ENCODE measurements around the gene SUGP2. TPM values are rescaled to one million over a fixed set of nuclear protein-coding genes. Genes with fewer than 3 reads are reported as not detected.

Gene SUGP2
- total RNA-seq, 2 donors from 2014 or later = 120 to 128 TPM

- ATAC-seq (replicated peaks) = peak; percentile 62
- Mint-ChIP-seq H3K27me3 (no peaks in the 10 kb centered on the region), H3K27ac (no peak overlapping the region), H3K4me3 (no peak overlapping the region), H3K4me1 (no peaks in the 10 kb centered on the region), H3K36me3 (ENCODE audit: low read depth) (peaks cover 69% of the 10 kb centered on the region), H3K9me3 (no peaks in the 10 kb centered on the region)
Measured at GRCh38 chr19:19053508-19054314, 20.4 kb upstream of the SUGP2 start.

- Mint-ChIP-seq H3K27me3 (no peaks in the 10 kb centered on the region), H3K4me1 (no peaks in the 10 kb centered on the region), H3K36me3 (ENCODE audit: low read depth) (peaks cover 77% of the 10 kb centered on the region), H3K27ac (no peak overlapping the region), H3K4me3 (no peak overlapping the region), H3K9me3 (no peaks in the 10 kb centered on the region)
- no peak for ATAC-seq (replicated peaks)
Measured at GRCh38 chr19:19052921-19053320, 19.6 kb upstream of the SUGP2 start.

GRCh38 chr19:19051478-19052213, 18.3 kb upstream of the SUGP2 start:
- no peaks in the 10 kb centered on the region for H3K4me1 Mint-ChIP-seq

GRCh38 chr19:19050731-19051130, 17.4 kb upstream of the SUGP2 start:
- Mint-ChIP-seq H3K9me3 (no peaks in the 10 kb centered on the region), H3K4me3 (no peak overlapping the region), H3K27ac (peak overlapping the region; percentile 4), H3K4me1 (no peaks in the 10 kb centered on the region), H3K36me3 (ENCODE audit: low read depth) (peaks cover 84% of the 10 kb centered on the region), H3K27me3 (no peaks in the 10 kb centered on the region)
- no peak for ATAC-seq (replicated peaks)

More at GRCh38 chr19:19051478-19052213, 18.3 kb upstream of the SUGP2 start:
- H3K4me3 Mint-ChIP-seq = no peak overlapping the region
- peaks cover 82% of the 10 kb centered on the region for H3K36me3 Mint-ChIP-seq (ENCODE audit: low read depth)
- no peak for ATAC-seq (replicated peaks)
- no peak overlapping the region for H3K27ac Mint-ChIP-seq
- H3K27me3 Mint-ChIP-seq = no peaks in the 10 kb centered on the region
- H3K9me3 Mint-ChIP-seq = no peaks in the 10 kb centered on the region

GRCh38 chr19:19050104-19050503, 16.8 kb upstream of the SUGP2 start:
- no peaks in the 10 kb centered on the region for H3K27me3 Mint-ChIP-seq
- no peak for ATAC-seq (replicated peaks)
- peak overlapping the region; percentile 4 for H3K27ac Mint-ChIP-seq
- H3K9me3 Mint-ChIP-seq = no peaks in the 10 kb centered on the region
- H3K36me3 Mint-ChIP-seq (ENCODE audit: low read depth) = peaks cover 86% of the 10 kb centered on the region
- no peak overlapping the region for H3K4me3 Mint-ChIP-seq
- no peaks in the 10 kb centered on the region for H3K4me1 Mint-ChIP-seq

- peaks cover 90% of the 10 kb centered on the region for H3K36me3 Mint-ChIP-seq (ENCODE audit: low read depth)
Measured at GRCh38 chr19:19049406-19049805, 16.1 kb upstream of the SUGP2 start.

GRCh38 chr19:19043881-19044280, 10.6 kb upstream of the SUGP2 start:
- no peak for ATAC-seq (replicated peaks)
- no peaks in the 10 kb centered on the region for H3K27me3 Mint-ChIP-seq
- no peak overlapping the region for H3K4me3 Mint-ChIP-seq
- no peaks in the 10 kb centered on the region for H3K9me3 Mint-ChIP-seq
- H3K36me3 Mint-ChIP-seq (ENCODE audit: low read depth) = peaks cover 61% of the 10 kb centered on the region
- no peak overlapping the region for H3K27ac Mint-ChIP-seq
- H3K4me1 Mint-ChIP-seq = no peaks in the 10 kb centered on the region

More at GRCh38 chr19:19049406-19049805, 16.1 kb upstream of the SUGP2 start:
- Mint-ChIP-seq H3K4me1 (no peaks in the 10 kb centered on the region), H3K27me3 (no peaks in the 10 kb centered on the region), H3K9me3 (no peaks in the 10 kb centered on the region), H3K27ac (no peak overlapping the region), H3K4me3 (no peak overlapping the region)
- no peak for ATAC-seq (replicated peaks)

GRCh38 chr19:19043481-19043880, 10.2 kb upstream of the SUGP2 start:
- Mint-ChIP-seq H3K9me3 (no peaks in the 10 kb centered on the region), H3K36me3 (ENCODE audit: low read depth) (peaks cover 61% of the 10 kb centered on the region), H3K4me3 (no peak overlapping the region), H3K27me3 (no peaks in the 10 kb centered on the region), H3K4me1 (no peaks in the 10 kb centered on the region), H3K27ac (no peak overlapping the region)
- no peak for ATAC-seq (replicated peaks)

- no peak for ATAC-seq (replicated peaks)
- no peaks in the 10 kb centered on the region for H3K4me1 Mint-ChIP-seq
- H3K27me3 Mint-ChIP-seq = no peaks in the 10 kb centered on the region
- H3K36me3 Mint-ChIP-seq (ENCODE audit: low read depth) = peaks cover 59% of the 10 kb centered on the region
- no peak overlapping the region for H3K27ac Mint-ChIP-seq
- H3K9me3 Mint-ChIP-seq = no peaks in the 10 kb centered on the region
- H3K4me3 Mint-ChIP-seq = no peak overlapping the region
Measured at GRCh38 chr19:19042732-19043280, 9.5 kb upstream of the SUGP2 start.

- Mint-ChIP-seq H3K9me3 (no peaks in the 10 kb centered on the region), H3K27ac (no peak overlapping the region), H3K4me3 (no peak overlapping the region), H3K27me3 (no peaks in the 10 kb centered on the region), H3K36me3 (ENCODE audit: low read depth) (peaks cover 46% of the 10 kb centered on the region), H3K4me1 (peaks cover 5% of the 10 kb centered on the region)
- ATAC-seq (replicated peaks) = no peak
Measured at GRCh38 chr19:19040417-19040816, 7.1 kb upstream of the SUGP2 start.

GRCh38 chr19:19039901-19040300, 6.6 kb upstream of the SUGP2 start:
- Mint-ChIP-seq H3K4me3 (no peak overlapping the region), H3K4me1 (peaks cover 5% of the 10 kb centered on the region), H3K9me3 (no peaks in the 10 kb centered on the region), H3K27ac (peak overlapping the region; percentile 10), H3K27me3 (no peaks in the 10 kb centered on the region), H3K36me3 (ENCODE audit: low read depth) (peaks cover 40% of the 10 kb centered on the region)
- ATAC-seq (replicated peaks) = peak; percentile 21

- Mint-ChIP-seq H3K27ac (peak overlapping the region; percentile 91), H3K4me1 (peaks cover 17% of the 10 kb centered on the region), H3K36me3 (ENCODE audit: low read depth) (peaks cover 65% of the 10 kb centered on the region), H3K27me3 (no peaks in the 10 kb centered on the region), H3K4me3 (peak overlapping the region; percentile 96), H3K9me3 (no peaks in the 10 kb centered on the region)
- ATAC-seq (replicated peaks) = peak; percentile 69
Measured at GRCh38 chr19:19034204-19034624, 897 bp upstream of the SUGP2 start.

GRCh38 chr19:19033176-19033425, 216 bp downstream of the SUGP2 start:
- Mint-ChIP-seq H3K27ac (peak overlapping the region; percentile 93), H3K9me3 (no peaks in the 10 kb centered on the region), H3K4me3 (peak overlapping the region; percentile 87), H3K27me3 (no peaks in the 10 kb centered on the region), H3K4me1 (peaks cover 17% of the 10 kb centered on the region), H3K36me3 (ENCODE audit: low read depth) (peaks cover 65% of the 10 kb centered on the region)
- no peak for ATAC-seq (replicated peaks)

- Mint-ChIP-seq H3K4me1 (peaks cover 17% of the 10 kb centered on the region), H3K9me3 (no peaks in the 10 kb centered on the region), H3K27ac (peak overlapping the region; percentile 93), H3K27me3 (no peaks in the 10 kb centered on the region), H3K36me3 (ENCODE audit: low read depth) (peaks cover 69% of the 10 kb centered on the region), H3K4me3 (peak overlapping the region; percentile 87)
- ATAC-seq (replicated peaks) = peak; percentile 41
Measured at GRCh38 chr19:19032420-19033175, 719 bp downstream of the SUGP2 start.

All from activated T-helper 17 cell treated with anti-CD3 and anti-CD28 coated beads, Interleukin-2, amount 50 U/mL, for 72 hours (primary cell).